H9 (cell line): Measurements from ENCODE around the gene DDX49. TPM values are rescaled to one million over a fixed set of nuclear protein-coding genes. Genes with fewer than 3 reads are reported as not detected.

Experiments
- DNase-seq: peaks from one replicate; pipeline ENCODE4 v3.0.0-alpha.2; 2017
- H2AFZ ChIP-seq: one replicate; pipeline ENCODE4 v1.6.1; 2013; ENCODE audit warnings: mild to moderate bottlenecking, low read length, control low read depth, moderate library complexity
- H2AK5ac ChIP-seq: 2 replicates; pipeline ENCODE4 v1.6.1; 2013; ENCODE audit warnings: low read length, control low read depth, mixed read lengths; ENCODE audit not compliant: insufficient read length
- H2BK120ac ChIP-seq: one replicate; pipeline ENCODE4 v1.6.1; 2013; ENCODE audit warnings: low read depth, mild to moderate bottlenecking, low read length, control low read depth, inconsistent platforms; ENCODE audit not compliant: poor library complexity, severe bottlenecking
- H2BK12ac ChIP-seq: 2 replicates; pipeline ENCODE4 v1.6.1; 2013; ENCODE audit warnings: low read length, control low read depth, mixed read lengths, low read depth; ENCODE audit not compliant: insufficient read length
- H2BK15ac ChIP-seq: 2 replicates; pipeline ENCODE4 v1.6.1; 2013; ENCODE audit warnings: low read depth, low read length, control low read depth
- H2BK20ac ChIP-seq: one replicate; pipeline ENCODE4 v1.6.1; 2013; ENCODE audit warnings: low read depth, mild to moderate bottlenecking, low read length, control low read depth, inconsistent platforms; ENCODE audit not compliant: poor library complexity, severe bottlenecking
- H2BK5ac ChIP-seq: 2 replicates; pipeline ENCODE4 v1.6.1; 2013; ENCODE audit warnings: low read length, control low read depth, mixed read lengths; ENCODE audit not compliant: insufficient read length
- H3K14ac ChIP-seq: 2 replicates; pipeline ENCODE4 v1.6.1; 2013; ENCODE audit warnings: low read length, control low read depth; ENCODE audit not compliant: insufficient read depth
- H3K18ac ChIP-seq: 2 replicates; pipeline ENCODE4 v1.6.1; 2013; ENCODE audit warnings: low read depth, mild to moderate bottlenecking, mixed read lengths, low read length, control low read depth; ENCODE audit not compliant: insufficient read length
- H3K23ac ChIP-seq: 2 replicates; pipeline ENCODE4 v1.6.1; 2013; ENCODE audit warnings: low read length, control low read depth, mixed read lengths, low read depth; ENCODE audit not compliant: insufficient read length
- H3K23me2 ChIP-seq: 2 replicates; pipeline ENCODE4 v1.6.1; 2013; ENCODE audit warnings: low read depth, mild to moderate bottlenecking, mixed read lengths, low read length, control low read depth; ENCODE audit not compliant: insufficient read length, poor library complexity, severe bottlenecking
- H3K27ac ChIP-seq: 2 replicates; pipeline ENCODE4 v1.5.1; 2013; ENCODE audit warnings: low read length, control low read depth, mixed read lengths, low read depth; ENCODE audit not compliant: insufficient read length
- H3K27me3 ChIP-seq: 2 replicates; pipeline ENCODE4 v1.6.1; 2013; ENCODE audit warnings: low read length, control low read depth, inconsistent platforms; ENCODE audit not compliant: insufficient read depth
- H3K4ac ChIP-seq: 2 replicates; pipeline ENCODE4 v1.6.1; 2013; ENCODE audit warnings: low read depth, mild to moderate bottlenecking, control low read depth, inconsistent platforms, low read length, moderate library complexity
- H3K4me1 ChIP-seq: 2 replicates; pipeline ENCODE4 v1.6.1; 2013; ENCODE audit warnings: low read length, control low read depth, inconsistent platforms; ENCODE audit not compliant: insufficient read depth
- H3K4me2 ChIP-seq: 2 replicates; pipeline ENCODE4 v1.6.1; 2013; ENCODE audit warnings: low read length, control low read depth, mixed read lengths; ENCODE audit not compliant: insufficient read length, insufficient read depth
- H3K56ac ChIP-seq: 2 replicates; pipeline ENCODE4 v1.6.1; 2013; ENCODE audit warnings: low read depth, mild to moderate bottlenecking, mixed read lengths, low read length, control low read depth; ENCODE audit not compliant: insufficient read length
- H3K79me1 ChIP-seq: 2 replicates; pipeline ENCODE4 v1.6.1; 2013; ENCODE audit warnings: low read depth, mild to moderate bottlenecking, moderate library complexity, low read length, control low read depth, inconsistent platforms; ENCODE audit not compliant: insufficient read depth, poor library complexity, severe bottlenecking
- H3K79me2 ChIP-seq: 2 replicates; pipeline ENCODE4 v1.6.1; 2013; ENCODE audit warnings: low read length, control low read depth, inconsistent platforms; ENCODE audit not compliant: insufficient read depth
- H3K9ac ChIP-seq: 2 replicates; pipeline ENCODE4 v1.6.1; 2013; ENCODE audit warnings: low read length, control low read depth, mixed read lengths; ENCODE audit not compliant: insufficient read length; ENCODE audit errors: extremely low read depth
- H3K9me3 ChIP-seq: one replicate; pipeline ENCODE4 v1.6.1; 2013; ENCODE audit warnings: low read depth, low read length, inconsistent platforms; ENCODE audit not compliant: control insufficient read depth
- H3T11ph ChIP-seq: one replicate; pipeline ENCODE4 v1.6.1; 2013; ENCODE audit warnings: mild to moderate bottlenecking, low read length, control low read depth, inconsistent platforms
- H4K20me1 ChIP-seq: one replicate; pipeline ENCODE4 v1.6.1; 2013; ENCODE audit not compliant: control insufficient read depth, insufficient read length, insufficient read depth
- H4K5ac ChIP-seq: 2 replicates; pipeline ENCODE4 v1.6.1; 2013; ENCODE audit warnings: low read depth, mild to moderate bottlenecking, mixed read lengths, low read length, control low read depth; ENCODE audit not compliant: insufficient read length
- H4K8ac ChIP-seq: replicated peaks from 2 replicates; pipeline ENCODE4 v1.6.1; 2013; ENCODE audit warnings: low read length, control low read depth, mixed read lengths, low read depth; ENCODE audit not compliant: insufficient read length
- H4K91ac ChIP-seq: 2 replicates; pipeline ENCODE4 v1.6.1; 2013; ENCODE audit warnings: low read depth, mild to moderate bottlenecking, moderate library complexity, mixed read lengths, low read length, control low read depth; ENCODE audit not compliant: insufficient read length
- H3K27ac Mint-ChIP-seq, 3 experiments: 2 replicates in 2 of 3; 3 replicates in 1 of 3; pipeline ENCODE4 v1.8.0; 2020 to 2021; ENCODE audit warnings: mixed read lengths in 3 of 3, mild to moderate bottlenecking in 1 of 3, moderate library complexity in 1 of 3
- H3K27me3 Mint-ChIP-seq: 2 replicates; pipeline ENCODE4 v1.8.0; 2021; ENCODE audit warnings: low read depth, mild to moderate bottlenecking, moderate library complexity, mixed read lengths
- H3K36me3 Mint-ChIP-seq, 3 experiments: 2 replicates in 2 of 3; 3 replicates in 1 of 3; pipeline ENCODE4 v1.8.0; 2020 to 2021; ENCODE audit warnings: low read depth in 3 of 3, mixed read lengths in 3 of 3; ENCODE audit not compliant: insufficient read depth in 1 of 3
- H3K4me1 Mint-ChIP-seq, 2 experiments: 2 replicates each; pipeline ENCODE4 v1.8.0; 2020; ENCODE audit warnings: mixed read lengths in 2 of 2
- H3K4me3 Mint-ChIP-seq, 2 experiments: 2 replicates in 1 of 2; 3 replicates in 1 of 2; pipeline ENCODE4 v1.8.0; 2020 to 2021; ENCODE audit warnings: mild to moderate bottlenecking in 2 of 2, mixed read lengths in 2 of 2, moderate library complexity in 1 of 2
- H3K9me3 Mint-ChIP-seq, 2 experiments: 2 replicates in 1 of 2; 3 replicates in 1 of 2; pipeline ENCODE4 v1.8.0; 2020; ENCODE audit warnings: mild to moderate bottlenecking in 2 of 2, mixed read lengths in 2 of 2, moderate library complexity in 1 of 2
- WGBS: extraction: QIAGEN DNeasy Blood & Tissue Kit; methylation state at CpG from one replicate; pipeline ENCODE4 v1.1.7; 2013; ENCODE audit warnings: missing lambda C conversion rate, low lambda C conversion rate, mixed read lengths; ENCODE audit not compliant: insufficient read length; ENCODE audit errors: extremely low coverage; 5-methylcytosine and 5-hydroxymethylcytosine counted together
- total RNA-seq: library from RNA; stranded (reverse); gene quantifications from 2 replicates; pipeline ENCODE4 v1.2.1, GENCODE V29; 2021
- TF ChIP-seq, protein P1 (sequence below): fragments of 200-600 bp; sonication (generic); conservative IDR thresholded peaks from 3 replicates; pipeline ENCODE4 v1.8.0; 2021; ENCODE audit warnings: antibody characterized with exemption, mild to moderate bottlenecking

DDX49 gene
- total RNA-seq, 1 experiment from 2014 or later: 52.3 TPM

DNA sequence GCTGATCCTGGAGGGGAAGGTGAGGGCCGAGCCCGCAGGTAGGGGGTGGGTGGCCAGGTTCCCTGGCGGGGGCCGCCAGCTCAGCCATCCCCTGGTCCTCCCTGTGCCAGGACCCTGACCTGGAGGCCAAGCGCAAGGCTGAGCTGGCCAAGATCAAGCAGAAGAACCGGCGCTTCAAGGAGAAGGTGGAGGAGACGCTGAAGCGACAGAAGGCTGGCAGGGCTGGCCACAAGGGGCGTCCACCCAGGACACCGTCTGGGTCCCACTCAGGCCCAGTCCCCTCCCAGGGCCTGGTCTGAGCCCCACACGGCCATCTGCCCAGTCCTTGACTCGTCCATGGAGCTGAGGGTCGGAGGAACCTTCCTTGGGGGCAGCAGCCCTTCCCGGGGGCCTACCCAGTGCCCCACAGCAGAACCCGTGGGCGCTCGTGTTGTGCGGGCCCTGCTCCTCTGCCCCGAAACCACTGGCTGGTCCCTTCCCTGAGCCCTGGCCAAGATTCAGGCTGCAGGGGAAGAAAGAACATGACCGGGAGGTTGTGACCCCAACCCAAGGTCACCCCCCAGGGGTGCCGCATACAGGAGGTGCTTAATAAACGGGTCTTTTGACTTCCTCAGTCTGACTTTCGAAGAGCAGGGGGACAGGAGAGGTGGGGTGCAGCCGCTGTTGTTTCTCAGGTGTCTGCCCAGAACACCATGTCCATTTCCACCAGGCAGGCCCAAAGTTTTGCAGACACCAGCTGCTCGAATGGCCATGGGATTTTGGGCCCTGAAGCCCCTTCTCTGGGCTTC is 8.7 kb downstream of the DDX49 start:
- no peak for DNase-seq
- Histone ChIP-seq H2BK5ac (no peak overlapping the region), H2BK20ac (no peak overlapping the region), H3K56ac (no peak overlapping the region), H3T11ph (no peak overlapping the region), H3K18ac (no peak overlapping the region), H2AK5ac (no peak overlapping the region), H2AFZ (no peak overlapping the region), H2BK120ac (no peak overlapping the region), H3K23me2 (peaks cover 3% of the 10 kb centered on the region), H4K8ac (no peak overlapping the region), H3K9ac (no peak overlapping the region), H4K91ac (no peak overlapping the region), H2BK12ac (no peak overlapping the region), H3K14ac (no peak overlapping the region), H3K4ac (no peak overlapping the region), H3K79me1 (no peaks in the 10 kb centered on the region), H4K5ac (no peak overlapping the region), H2BK15ac (no peak overlapping the region), H3K27me3 (no peaks in the 10 kb centered on the region), H3K4me2 (no peak overlapping the region), H3K27ac (no peak overlapping the region), H3K79me2 (no peaks in the 10 kb centered on the region), H3K9me3 (no peaks in the 10 kb centered on the region), H3K4me1 (no peaks in the 10 kb centered on the region), H4K20me1 (no peaks in the 10 kb centered on the region), H3K23ac (no peak overlapping the region)
- WGBS: no CpG with 5 or more reads among the region's 26 CpGs
- Mint-ChIP-seq H3K4me3 (no peak overlapping the region), H3K9me3 (no peaks in the 10 kb centered on the region; a peak in 1 of 5 replicates), H3K36me3 (peaks cover 10 to 40% (median 39%) of the 10 kb centered on the region in 3 experiments), H3K4me1 (peaks cover 4 to 5% of the 10 kb centered on the region in 2 experiments), H3K27ac (no peak overlapping the region; a peak in 1 of 7 replicates), H3K27me3 (no peaks in the 10 kb centered on the region)
- TF ChIP-seq, protein P1, sequence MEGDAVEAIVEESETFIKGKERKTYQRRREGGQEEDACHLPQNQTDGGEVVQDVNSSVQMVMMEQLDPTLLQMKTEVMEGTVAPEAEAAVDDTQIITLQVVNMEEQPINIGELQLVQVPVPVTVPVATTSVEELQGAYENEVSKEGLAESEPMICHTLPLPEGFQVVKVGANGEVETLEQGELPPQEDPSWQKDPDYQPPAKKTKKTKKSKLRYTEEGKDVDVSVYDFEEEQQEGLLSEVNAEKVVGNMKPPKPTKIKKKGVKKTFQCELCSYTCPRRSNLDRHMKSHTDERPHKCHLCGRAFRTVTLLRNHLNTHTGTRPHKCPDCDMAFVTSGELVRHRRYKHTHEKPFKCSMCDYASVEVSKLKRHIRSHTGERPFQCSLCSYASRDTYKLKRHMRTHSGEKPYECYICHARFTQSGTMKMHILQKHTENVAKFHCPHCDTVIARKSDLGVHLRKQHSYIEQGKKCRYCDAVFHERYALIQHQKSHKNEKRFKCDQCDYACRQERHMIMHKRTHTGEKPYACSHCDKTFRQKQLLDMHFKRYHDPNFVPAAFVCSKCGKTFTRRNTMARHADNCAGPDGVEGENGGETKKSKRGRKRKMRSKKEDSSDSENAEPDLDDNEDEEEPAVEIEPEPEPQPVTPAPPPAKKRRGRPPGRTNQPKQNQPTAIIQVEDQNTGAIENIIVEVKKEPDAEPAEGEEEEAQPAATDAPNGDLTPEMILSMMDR: no peak
